GM18498 (cell line): ENCODE measurements around the gene HS2ST1.
A peak's percentile ranks its signal among the peaks of the same experiment; 100 is the strongest.
"Not testable (repeated sequence)": the region's sequence is repeated elsewhere in the genome, so short reads cannot be mapped to it uniquely, and the experiment has no call there.

Experiments
- ATAC-seq: cut with Tn5 transposase; IDR thresholded peaks from one replicate; pipeline ENCODE4 v1.9.1; 2021; ENCODE audit warnings: mild to moderate bottlenecking, moderate library complexity; ENCODE audit not compliant: unreplicated experiment

HS2ST1 gene

DNA sequence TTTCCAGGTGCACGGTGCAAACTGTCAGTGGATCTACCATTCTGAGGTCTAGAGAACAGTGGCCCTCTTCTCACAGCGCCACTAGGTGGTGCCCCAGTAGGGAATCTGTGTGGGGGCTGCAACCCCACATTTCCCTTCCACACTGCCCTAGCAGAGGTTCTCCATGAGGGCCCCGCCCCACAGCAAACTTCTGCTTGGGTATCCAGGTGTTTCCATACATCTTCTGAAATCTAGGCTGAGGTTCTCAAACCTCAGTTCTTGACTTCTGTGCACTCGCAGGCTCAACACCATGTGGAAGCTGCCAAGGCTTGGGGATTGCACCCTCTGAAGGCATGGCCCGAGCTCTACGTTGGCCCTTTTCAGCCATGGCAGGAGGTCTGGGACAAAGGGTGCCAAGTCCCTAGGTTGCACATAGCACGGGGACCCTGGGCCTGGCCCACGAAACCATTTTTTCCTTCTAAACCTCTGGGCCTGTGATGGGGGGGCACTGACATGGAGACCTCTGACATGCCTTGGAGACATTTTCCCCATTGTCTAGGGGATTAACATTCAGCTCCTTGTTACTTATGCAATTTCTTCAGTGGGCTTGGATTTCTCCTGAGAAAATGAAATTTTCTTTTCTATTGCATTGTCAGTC, 10.0 kb downstream of the HS2ST1 start:
- ATAC-seq: no peak

DNA sequence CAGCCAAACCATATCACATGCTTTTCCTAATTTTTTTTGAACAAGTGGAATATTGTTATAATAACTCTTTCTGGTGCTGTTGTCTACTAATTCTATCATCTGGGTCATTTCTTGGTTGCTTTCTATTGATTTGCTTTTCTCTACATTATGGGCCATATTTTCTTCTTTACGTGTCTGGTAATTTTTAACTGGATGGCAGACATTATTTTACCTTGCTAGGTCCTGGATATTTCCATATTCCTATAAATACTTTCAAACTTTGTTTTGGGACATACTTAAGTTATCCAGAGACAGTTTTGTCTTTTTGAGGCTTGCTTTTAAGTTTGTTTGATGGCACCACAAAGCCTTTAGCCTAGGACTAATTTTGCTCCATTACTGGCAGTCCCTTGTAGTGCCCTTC, 11.3 kb downstream of the HS2ST1 start:
- ATAC-seq: no peak

DNA sequence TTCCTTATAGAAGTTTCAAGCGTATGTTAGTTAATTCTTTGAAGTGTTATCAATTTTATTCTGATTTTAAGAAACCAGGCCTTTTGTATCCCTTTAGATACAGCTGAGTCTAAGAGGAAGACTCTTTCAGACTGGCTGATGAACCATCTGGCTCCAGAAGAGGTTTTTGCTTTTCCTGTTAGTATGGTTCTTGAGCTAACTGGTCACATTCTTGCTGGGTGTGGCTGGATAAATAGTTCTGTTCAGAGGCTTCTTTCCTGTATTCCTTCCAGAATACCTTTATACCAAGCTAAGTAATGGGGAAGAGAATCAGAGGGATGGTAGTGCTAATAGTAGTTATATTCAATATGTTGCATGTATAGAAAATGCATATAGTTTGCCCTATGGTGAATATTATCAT, 12.4 kb downstream of the HS2ST1 start:
- no peak for ATAC-seq

DNA sequence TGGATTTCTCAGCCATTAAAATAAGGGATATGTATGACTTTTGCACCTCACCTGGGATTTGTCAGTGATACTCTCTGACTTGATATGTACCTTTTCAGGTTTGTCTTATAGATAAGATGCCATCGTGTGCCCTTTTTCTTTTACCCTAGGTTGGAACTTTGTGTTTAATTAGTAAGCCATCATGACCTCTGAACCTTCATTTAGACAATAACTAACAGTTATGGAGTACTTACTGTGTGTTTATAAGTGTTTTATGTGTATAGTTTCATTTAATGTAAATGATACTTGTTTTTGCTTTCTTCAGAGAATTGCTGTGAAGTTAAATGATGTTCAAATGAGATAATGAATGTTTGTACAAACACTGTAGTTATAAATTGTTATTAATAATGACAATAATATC, 14.4 kb downstream of the HS2ST1 start:
- ATAC-seq: no peak

DNA sequence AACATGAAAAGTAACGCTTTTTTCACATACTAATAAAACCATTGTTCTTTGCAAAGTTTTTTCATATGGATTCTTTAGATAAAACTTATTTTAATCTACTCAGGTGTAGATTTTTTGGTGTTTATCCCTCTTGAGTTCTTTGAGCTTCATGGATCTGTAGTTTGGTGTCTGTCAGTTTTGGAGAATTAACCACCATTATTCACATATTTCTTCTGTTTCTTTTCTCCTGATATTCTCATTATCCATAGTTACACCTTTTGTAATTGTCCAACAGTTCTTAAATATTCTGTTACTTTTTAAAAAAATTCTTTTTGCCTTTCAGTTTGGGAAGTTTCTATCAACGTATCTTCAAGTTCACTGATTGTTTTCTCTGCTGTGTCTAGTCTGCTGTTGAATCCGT, 18.6 kb downstream of the HS2ST1 start:
- no peak for ATAC-seq

DNA sequence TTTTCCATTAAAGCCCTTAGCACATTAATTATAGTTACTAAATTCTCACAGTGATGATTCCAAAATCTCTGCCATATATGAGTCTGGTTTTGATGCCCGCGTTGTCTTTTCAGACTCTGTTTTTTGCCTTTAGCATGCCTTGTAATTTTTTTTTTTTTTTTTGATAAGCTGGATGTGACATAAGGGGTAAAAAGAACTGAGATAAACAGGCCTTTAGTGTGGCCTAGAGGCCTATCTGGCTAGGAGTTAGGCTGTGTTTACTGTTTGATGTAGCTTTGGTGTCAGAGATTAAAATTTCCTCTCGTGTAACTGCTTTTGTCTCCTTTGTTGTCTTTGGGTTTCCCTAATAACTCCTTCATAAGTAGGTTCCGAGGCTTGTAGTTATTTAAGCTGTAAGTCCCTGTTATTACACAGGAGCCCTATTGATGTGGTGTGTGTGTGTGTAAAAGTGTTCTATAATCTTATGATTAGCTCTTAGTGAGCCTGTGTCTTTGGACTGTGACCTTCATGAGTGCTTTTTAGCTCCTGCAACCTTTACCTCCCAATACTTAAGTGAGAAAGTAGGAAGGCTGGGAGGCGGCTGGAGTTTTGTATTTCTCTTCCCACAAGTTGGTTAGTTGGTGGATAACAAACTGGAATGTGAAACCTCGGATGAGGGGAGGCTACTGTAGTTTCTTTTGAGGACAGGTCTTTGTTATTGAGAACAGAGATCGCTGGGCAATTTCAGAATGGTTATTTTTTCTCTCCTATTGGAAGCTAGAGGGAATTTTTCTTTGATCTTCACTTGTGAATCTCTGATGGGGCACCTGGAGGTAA, 19.3 kb downstream of the HS2ST1 start:
- no peak for ATAC-seq

DNA sequence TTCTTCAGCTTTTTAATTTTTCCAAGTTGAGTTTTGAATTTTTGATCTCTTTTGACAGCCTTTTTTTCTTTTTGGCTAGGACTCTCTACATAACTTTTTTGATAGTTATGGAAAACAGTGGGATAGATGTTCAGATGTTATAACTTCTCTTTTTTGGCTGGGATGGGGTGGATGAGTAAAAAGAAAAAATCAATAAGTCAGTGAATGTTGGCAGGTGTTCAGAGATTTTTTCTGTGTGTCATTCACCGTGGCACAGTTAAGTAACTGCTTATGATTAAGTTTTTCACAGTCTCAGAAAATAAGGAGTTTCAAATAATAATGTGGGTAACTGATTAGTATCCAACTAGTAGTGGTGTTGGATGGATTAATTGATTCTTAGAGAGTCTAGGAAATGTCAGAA, 24.0 kb downstream of the HS2ST1 start:
- ATAC-seq: no peak

DNA sequence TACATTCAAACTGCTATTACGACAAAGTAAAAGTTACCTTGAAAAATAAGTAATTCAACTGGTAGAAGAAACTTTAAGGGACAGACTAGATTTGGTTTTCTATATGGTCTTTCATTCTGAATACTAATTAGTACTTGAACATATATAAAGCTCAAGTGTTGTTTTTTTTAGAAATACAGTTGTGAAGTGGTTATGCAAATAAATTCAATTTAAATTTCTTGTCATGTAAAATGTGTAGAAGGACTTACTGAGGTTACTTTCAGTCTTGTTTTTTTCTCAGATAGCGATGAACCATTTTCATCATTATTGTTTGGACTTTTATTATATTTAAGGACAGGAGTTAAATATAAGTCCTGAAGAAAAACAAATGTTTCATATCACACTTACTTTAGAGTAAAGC, 24.4 kb downstream of the HS2ST1 start:
- ATAC-seq: peak; percentile 59

DNA sequence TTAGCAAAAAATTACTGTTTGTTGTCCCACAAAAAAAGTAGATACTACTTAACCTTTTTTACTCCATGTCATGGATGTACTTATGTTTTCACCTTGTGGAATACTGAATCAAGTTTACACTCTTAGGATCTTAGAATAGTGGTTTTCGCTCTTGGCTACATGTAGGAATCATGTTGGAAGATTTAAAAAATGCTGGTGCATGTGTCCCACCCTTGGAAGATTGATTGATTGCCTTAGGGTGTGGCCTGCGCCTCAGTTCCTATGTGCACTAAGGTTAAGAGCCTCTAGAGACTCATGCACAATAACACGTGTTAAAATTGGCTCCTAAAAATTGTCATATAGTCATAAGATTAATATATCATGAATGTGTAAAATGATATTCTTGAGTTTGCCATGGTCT, 25.0 kb downstream of the HS2ST1 start:
- ATAC-seq: no peak

DNA sequence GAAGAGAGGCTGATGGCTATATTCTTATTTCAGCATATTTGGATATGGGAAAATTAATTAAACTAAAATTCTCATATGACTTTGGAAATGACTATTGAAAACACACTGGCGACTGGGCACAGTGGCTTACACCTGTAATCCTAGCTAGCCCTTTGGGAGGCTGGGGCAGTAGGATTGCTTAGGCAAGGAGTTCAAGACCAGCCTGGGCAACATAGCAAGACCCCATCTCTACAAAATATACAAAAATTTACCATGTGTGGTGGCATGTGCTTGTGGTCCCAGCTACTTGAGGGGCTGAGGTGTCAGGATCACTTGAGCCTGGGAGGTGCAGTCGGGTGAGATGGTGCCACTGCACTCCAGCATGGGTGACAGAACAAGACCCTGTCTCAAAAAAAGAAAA, 26.2 kb downstream of the HS2ST1 start:
- no peak for ATAC-seq

DNA sequence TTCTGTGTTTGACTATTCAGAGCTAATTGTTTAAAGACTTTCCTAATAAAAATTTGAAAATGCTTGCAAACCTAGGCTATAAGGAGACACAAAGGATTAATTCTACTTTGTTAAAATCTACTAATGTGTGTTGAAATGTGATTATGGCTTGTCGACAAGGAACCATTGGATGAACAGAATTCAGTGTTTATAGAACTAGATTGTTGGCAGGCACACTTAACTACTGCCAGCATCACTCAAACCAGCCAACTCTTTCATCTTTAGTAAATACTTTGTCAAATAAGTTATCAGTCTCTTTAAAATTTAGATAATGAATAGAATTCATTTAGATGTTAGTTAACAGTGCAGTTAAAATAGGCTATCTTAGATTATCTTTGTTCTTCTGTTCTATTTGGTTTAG, 27.6 kb downstream of the HS2ST1 start:
- no peak for ATAC-seq

DNA sequence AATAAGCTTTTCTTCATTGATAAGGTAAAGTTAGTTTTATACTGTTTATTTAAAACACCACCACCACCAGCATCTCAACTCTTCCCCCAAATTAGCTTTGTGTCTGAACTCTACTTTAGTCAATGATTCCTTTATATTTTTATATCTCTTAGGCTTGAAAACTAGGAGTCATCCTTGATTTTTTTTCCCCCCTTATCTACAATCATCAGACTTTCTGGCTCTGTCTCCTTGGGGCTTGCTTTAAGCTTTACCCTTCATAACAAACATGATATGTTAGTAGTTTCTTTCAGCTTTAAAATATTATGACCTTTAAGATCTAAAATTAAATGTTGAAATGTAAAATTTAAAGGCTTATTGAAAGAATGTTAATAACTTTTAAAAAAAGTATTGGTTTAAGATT, 28.3 kb downstream of the HS2ST1 start:
- ATAC-seq: no peak

DNA sequence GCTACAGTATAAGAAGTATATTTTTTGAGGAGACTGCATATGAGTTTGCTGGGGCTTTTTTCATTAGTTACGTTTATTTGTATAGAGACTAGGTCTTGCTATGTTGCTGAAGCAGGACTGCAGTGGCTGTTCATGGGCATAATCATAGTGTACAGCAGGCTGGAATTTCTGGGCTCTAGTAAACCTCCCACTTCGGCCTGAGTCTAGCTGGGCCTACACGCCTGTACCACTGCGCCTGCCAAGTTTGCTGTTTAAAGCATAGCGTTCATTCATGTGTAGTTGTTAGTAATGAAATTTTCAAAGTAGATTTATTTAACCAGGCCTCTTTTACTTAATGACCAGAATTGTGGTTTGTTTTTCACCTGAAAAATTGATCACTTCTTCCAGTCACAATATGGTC, 33.8 kb downstream of the HS2ST1 start:
- no peak for ATAC-seq

DNA sequence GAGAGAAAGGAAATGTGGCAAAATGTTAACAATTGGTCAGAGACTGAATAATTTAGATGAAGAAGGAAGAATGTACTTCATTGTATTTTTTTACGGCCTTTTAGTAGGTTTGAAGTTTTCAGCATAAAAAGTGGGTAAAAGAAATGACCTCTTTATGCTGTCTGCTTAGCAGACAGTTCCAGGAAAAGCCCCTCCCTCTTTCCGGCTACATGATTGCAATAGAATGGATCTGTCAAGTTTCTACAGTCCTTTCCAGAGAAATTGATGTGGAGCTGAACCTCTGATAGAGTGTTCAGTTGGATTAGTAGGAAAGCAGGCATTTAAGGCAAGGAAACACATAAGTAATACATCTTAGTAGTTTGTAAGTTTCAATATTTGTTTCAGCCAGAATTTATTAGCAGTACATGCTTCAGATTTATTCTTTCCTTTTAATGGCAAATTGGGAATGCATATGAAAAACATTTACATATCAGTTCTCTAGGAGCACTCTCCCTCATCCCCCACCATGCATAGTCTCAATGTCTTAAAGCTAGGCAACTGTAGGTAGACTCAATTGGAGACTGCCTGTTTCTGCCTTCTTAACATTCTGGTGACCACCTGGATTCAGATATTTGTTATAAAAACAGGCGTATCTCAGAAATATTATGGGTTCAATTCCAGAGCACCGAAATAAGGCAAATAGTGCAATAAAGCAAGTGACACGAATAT, 36.4 kb downstream of the HS2ST1 start:
- ATAC-seq: no peak

DNA sequence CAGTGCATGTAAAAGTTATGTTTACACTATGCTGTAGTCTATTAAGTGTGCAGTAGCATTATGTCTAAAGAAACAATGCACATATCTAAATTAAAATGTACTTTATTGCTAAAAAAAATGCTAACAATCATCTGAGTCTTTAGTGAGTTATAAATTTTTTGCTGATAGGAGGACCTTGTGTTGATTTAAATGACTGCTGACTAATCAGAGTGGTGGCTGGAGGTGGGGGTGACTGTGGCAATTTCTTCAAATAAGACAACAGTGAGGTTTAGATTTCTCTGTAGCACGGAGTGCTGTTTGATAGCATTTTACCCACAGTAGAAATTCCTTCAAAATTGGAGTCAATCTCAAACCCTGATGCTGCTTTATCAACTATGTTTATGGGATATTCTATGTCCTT, 37.0 kb downstream of the HS2ST1 start:
- no peak for ATAC-seq

DNA sequence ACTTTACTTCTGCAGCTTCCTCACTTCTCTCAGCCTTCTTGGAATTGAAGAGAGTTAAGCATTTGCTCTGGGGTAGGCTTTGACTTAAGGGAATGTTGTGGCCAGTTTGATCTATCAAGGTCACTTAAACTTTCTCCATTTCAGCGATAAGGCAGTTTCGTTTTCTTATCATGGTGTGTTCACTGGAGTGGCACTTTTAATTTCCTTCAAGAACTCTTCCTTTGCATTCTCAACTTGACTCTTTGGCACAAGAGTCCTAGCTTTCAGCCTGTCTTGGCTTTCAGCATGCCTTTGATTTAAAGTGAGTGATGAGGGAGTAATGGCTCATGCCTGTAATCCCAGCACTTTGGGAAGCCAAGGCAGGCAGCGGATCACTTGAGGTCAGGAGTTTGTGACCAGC, 38.7 kb downstream of the HS2ST1 start:
- ATAC-seq: no peak

DNA sequence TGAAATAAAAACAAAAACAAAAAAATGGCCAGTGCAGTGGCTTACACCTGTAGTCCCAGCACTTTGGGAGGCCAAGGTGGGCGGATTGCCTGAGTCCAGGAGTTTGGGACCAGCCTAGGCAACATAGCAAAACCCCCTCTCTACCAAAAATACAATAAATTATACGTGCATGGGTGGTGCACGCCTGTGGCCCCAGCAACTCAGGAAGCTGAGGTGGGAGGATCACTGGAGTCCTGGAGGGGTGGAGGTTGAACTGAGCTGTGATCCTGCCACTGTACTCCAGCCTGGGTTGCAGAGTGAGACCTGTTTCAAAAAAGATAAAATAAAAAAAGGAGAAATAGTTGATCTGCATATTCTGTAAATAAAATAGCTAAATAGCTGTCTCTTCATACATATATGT, 41.2 kb downstream of the HS2ST1 start:
- no peak for ATAC-seq

DNA sequence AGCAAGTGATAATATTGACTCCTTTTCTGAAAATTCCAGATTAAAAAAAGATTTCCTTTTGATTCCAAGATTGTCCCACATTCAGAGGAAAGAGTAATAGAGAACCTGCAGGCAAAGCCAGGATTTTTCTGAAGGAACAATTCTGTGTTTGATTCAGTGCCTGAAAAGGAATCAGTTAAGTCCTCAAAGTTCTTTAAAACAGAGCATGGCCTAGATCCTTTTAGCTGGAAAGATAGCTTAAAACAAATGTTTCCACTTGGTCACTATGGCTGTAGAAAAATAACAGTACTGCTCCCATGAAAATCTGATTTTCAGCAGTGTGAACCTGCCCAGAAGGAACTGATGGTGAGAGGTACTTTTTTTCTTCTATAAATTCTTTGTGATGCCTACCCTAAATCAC, 41.8 kb downstream of the HS2ST1 start:
- no peak for ATAC-seq

DNA sequence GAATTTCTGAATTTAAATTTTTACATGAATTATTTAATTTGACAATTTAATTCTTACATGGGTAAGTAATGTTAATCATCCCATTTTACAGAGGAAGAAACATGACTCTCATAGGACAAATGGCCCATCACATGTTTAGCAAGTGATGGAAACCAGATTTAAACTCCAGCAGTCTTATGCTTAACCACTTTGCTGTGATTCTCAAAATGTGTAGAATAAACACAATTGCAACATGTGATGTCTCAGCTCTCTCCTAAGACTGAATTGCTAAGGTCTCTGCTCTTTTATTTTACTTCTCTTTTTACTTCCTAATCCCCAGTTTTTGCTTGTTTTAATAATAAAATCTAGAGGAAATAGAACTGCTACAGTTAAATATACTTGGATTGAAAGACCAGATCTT, 42.8 kb downstream of the HS2ST1 start:
- ATAC-seq: no peak

DNA sequence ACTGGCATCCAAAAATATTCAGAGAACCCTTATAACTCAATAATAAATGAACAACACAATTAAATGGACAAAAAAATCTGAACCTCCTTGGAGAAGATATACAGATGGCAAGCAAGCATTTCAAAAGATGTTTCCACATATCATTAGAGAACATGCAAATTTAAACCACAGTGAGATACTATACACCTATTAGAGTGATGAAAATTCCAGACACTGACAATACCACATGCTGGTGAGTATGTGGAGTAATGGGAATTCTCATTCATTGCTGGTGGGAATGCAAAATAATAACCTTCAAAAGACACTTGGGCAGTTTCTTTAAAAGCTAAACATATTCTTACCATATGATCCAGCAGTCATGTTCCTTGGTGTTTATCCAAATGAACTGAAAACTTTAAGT, 46.1 kb downstream of the HS2ST1 start:
- ATAC-seq: no peak

DNA sequence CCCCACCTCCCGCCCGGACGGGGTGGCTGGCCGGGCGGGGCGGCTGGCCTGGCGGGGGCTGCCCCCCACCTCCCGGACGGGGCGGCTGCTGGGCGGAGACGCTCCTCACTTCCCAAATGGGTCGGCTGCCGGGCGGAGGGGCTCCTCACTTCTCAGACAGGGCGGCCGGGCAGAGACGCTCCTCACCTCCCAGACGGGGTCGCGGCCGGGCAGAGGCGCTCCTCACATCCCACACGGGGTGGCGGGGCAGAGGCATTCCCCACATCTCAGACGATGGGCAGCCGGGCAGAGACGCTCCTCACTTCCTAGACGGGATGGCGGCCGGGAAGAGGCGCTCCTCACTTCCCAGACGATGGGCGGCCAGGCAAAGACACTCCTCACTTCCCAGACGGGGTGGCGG, 49.4 kb downstream of the HS2ST1 start:
- not testable (repeated sequence) for ATAC-seq
